Measurements from ENCODE around the gene PTGR1. TPM values are rescaled to one million over a fixed set of nuclear protein-coding genes. Genes with fewer than 3 reads are reported as not detected.

PTGR1 gene
- total and polyA plus RNA-seq, 2 donors (not counting 3 experiments of a cell fraction or from before 2014, with no cell fraction given) = 70.3 to 79.1 TPM

GRCh38 chr9:111548623-111549022, 50.8 kb downstream of the PTGR1 start:
- no peak for FAIRE-seq
- H2AFZ ChIP-seq (ENCODE audit: low read depth, low read length) = no peak overlapping the region

More at GRCh38 chr9:111548623-111549022, 50.8 kb downstream of the PTGR1 start:
- no peaks in the 10 kb centered on the region for H3K36me3 ChIP-seq (ENCODE audit: control insufficient read depth in 2 of 2, extremely low read depth in 1 of 2, insufficient read depth in 2 of 2, low read length in 2 of 2)
- TF ChIP-seq GATA2 (IDR thresholded peaks at IDR 0.05; ENCODE audit: insufficient read depth, insufficient read length, low read depth, low read length) (no peak), CTCF (IDR thresholded peaks at IDR 0.05; ENCODE audit: extremely low read depth in 1 of 2, insufficient read depth in 1 of 2, low read depth in 1 of 2, low read length in 2 of 2) (no peak), MAX (IDR thresholded peaks at IDR 0.05; ENCODE audit: insufficient read depth, insufficient read length) (no peak), MYC (IDR thresholded peaks at IDR 0.05; ENCODE audit: low read depth, low read length) (no peak), POLR2AphosphoS5 (IDR thresholded peaks at IDR 0.05; ENCODE audit: insufficient read depth, low read depth, low read length) (no peak), FOS (IDR thresholded peaks at IDR 0.05; ENCODE audit: borderline replicate concordance, insufficient read depth, low read length) (no peak), EZH2 (IDR thresholded peaks at IDR 0.05; ENCODE audit: borderline replicate concordance, low read depth, low read length, severe bottlenecking) (no peak), JUN (IDR thresholded peaks at IDR 0.05; ENCODE audit: borderline replicate concordance, insufficient read depth, insufficient read length, low read depth) (no peak), POLR2A (IDR thresholded peaks at IDR 0.05; ENCODE audit: low read depth, low read length) (no peak)
- no peak overlapping the region for H3K27ac ChIP-seq (ENCODE audit: insufficient read depth, low read depth, low read length)
- ChIA-PET CTCF (no interaction called here), POLR2A (no interaction called here)
- DNase-seq (ENCODE audit: low read depth, low spot score) = no peak
- intact Hi-C loops (cut with micrococcal nuclease) (no loop called here), dilution Hi-C loops (cut with MboI; ENCODE audit: extremely low pct_ligation_motif_present, low sequenced_read_pairs) (no loop called here)
- no TSS peak for BruUV-seq (replicated peaks)
- no peaks in the 10 kb centered on the region for H3K4me1 ChIP-seq (ENCODE audit: control insufficient read depth, extremely low read depth, insufficient read depth, low read length)
- no peaks in the 10 kb centered on the region for H3K27me3 ChIP-seq (ENCODE audit: control insufficient read depth in 2 of 2, insufficient read depth in 2 of 2, low read length in 2 of 2)
- no peaks in the 10 kb centered on the region for H4K20me1 ChIP-seq (replicated peaks; ENCODE audit: control insufficient read depth, extremely low read depth, insufficient read depth, low read length)
- no peak overlapping the region for H3K4me2 ChIP-seq (ENCODE audit: insufficient read depth, low read length)
- H3K9me3 ChIP-seq (replicated peaks; ENCODE audit: control insufficient read depth, insufficient read depth, low read length) = peaks cover 6% of the 10 kb centered on the region
- H3K9ac ChIP-seq (replicated peaks; ENCODE audit: extremely low read depth, insufficient read depth, low read length) = no peak overlapping the region
- no peaks in the 10 kb centered on the region for H3K79me2 ChIP-seq (ENCODE audit: control insufficient read depth, insufficient read depth, low read length)
- no peak overlapping the region for H3K4me3 ChIP-seq (replicated peaks in 1 of 3; ENCODE audit: insufficient read depth in 1 of 3, low read depth in 1 of 3, low read length in 3 of 3)
- H3K9me1 ChIP-seq (replicated peaks; ENCODE audit: control insufficient read depth, extremely low read depth, insufficient read depth, low read length) = no peaks in the 10 kb centered on the region

All from endothelial cell of umbilical vein (primary cell).